ENCODE results near the gene SNX11. TPM values are rescaled to one million over a fixed set of nuclear protein-coding genes. Genes with fewer than 3 reads are reported as not detected.

Gene SNX11
- total and polyA plus RNA-seq, 2 donors (not counting 3 experiments of a cell fraction or from before 2014, with no cell fraction given) = 23.4 to 26.2 TPM

DNA sequence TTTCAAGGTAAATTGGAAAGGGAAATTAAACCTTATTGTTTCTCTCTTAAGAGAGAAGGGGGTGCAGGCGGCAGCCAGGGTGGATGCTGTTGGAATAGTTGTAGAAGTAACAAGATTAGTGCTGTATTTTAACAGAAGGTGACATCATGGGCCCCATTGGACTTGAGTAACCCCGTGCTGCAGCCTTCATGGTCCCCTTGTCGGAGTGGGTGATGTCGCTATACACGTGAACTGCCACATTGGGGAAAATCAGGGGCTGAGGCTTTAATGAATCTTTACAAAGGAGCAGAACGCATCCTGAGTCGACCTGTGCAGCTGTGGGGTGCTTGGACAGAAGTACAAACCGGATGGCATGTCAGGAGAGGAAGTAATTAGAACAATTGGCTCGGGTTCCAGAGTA is 3.2 kb downstream of the SNX11 start:
- TF ChIP-seq POLR2AphosphoS5 (IDR thresholded peaks at IDR 0.05; ENCODE audit: insufficient read depth, low read depth, low read length) = no peak
- TF ChIP-seq, protein P1, sequence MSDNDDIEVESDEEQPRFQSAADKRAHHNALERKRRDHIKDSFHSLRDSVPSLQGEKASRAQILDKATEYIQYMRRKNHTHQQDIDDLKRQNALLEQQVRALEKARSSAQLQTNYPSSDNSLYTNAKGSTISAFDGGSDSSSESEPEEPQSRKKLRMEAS (IDR thresholded peaks at IDR 0.05; ENCODE audit: insufficient read depth, insufficient read length) = no peak
- TF ChIP-seq MYC (IDR thresholded peaks at IDR 0.05; ENCODE audit: low read depth, low read length) = no peak
- no peak for TF ChIP-seq FOS (IDR thresholded peaks at IDR 0.05; ENCODE audit: borderline replicate concordance, insufficient read depth, low read length)
- no peak for FAIRE-seq
- ChIA-PET CTCF (interaction anchor here (1.4 kb wide), 1 partner anchor 10 kb away, joined by 3 read pairs; no protein-coding TSS in a partner anchor), POLR2A (no interaction called here)
- Histone ChIP-seq H4K20me1 (replicated peaks; ENCODE audit: control insufficient read depth, extremely low read depth, insufficient read depth, low read length) (no peaks in the 10 kb centered on the region), H3K79me2 (ENCODE audit: control insufficient read depth, insufficient read depth, low read length) (peaks cover 40% of the 10 kb centered on the region), H3K27me3 (ENCODE audit: control insufficient read depth in 2 of 2, insufficient read depth in 2 of 2, low read length in 2 of 2) (no peaks in the 10 kb centered on the region), H3K4me2 (ENCODE audit: insufficient read depth, low read length) (no peak overlapping the region), H3K9me3 (replicated peaks; ENCODE audit: control insufficient read depth, insufficient read depth, low read length) (no peaks in the 10 kb centered on the region), H3K4me3 (replicated peaks in 1 of 3; ENCODE audit: insufficient read depth in 1 of 3, low read depth in 1 of 3, low read length in 3 of 3) (no peak overlapping the region), H2AFZ (ENCODE audit: low read depth, low read length) (no peak overlapping the region), H3K9me1 (replicated peaks; ENCODE audit: control insufficient read depth, extremely low read depth, insufficient read depth, low read length) (no peaks in the 10 kb centered on the region), H3K36me3 (ENCODE audit: control insufficient read depth in 2 of 2, extremely low read depth in 1 of 2, insufficient read depth in 2 of 2, low read length in 2 of 2) (peaks cover 0 to 7% of the 10 kb centered on the region in 2 experiments), H3K9ac (replicated peaks; ENCODE audit: extremely low read depth, insufficient read depth, low read length) (no peak overlapping the region), H3K4me1 (ENCODE audit: control insufficient read depth, extremely low read depth, insufficient read depth, low read length) (peaks cover 10% of the 10 kb centered on the region), H3K27ac (ENCODE audit: insufficient read depth, low read depth, low read length) (no peak overlapping the region)
- dilution Hi-C loops (cut with MboI; ENCODE audit: extremely low pct_ligation_motif_present, low sequenced_read_pairs) = no loop called here
- no TSS peak for BruUV-seq (replicated peaks)
- intact Hi-C loops (cut with micrococcal nuclease) = no loop called here
- DNase-seq (ENCODE audit: low read depth, low spot score) = no peak

DNA sequence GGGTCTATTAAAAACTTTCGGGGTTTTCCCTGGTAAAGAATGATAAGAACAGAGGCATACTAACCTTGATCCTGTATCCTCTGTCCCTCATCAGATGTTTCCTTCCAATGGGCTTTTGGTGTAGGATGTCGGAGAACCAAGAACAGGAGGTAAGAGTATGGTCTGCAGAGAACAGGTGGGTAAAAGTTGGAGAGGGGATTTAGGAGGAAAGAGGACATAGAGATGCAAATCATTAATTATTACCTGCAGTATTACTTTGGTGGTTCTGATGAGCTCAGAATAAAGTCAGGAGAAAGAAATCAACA is 4.3 kb downstream of the SNX11 start:
- ChIA-PET POLR2A (no interaction called here), CTCF (interaction anchor here (0.7 to 1.8 kb wide), 3 partner anchors 9 to 22 kb away, joined by 3 to 4 read pairs (median 3); no protein-coding TSS in a partner anchor)
- FAIRE-seq = no peak
- no TSS peak for BruUV-seq (replicated peaks)
- no peaks in the 10 kb centered on the region for H3K9me3 ChIP-seq (replicated peaks; ENCODE audit: control insufficient read depth, insufficient read depth, low read length)
- TF ChIP-seq MYC (IDR thresholded peaks at IDR 0.05; ENCODE audit: low read depth, low read length) (no peak), JUN (IDR thresholded peaks at IDR 0.05; ENCODE audit: borderline replicate concordance, insufficient read depth, insufficient read length, low read depth) (no peak), POLR2A (IDR thresholded peaks at IDR 0.05; ENCODE audit: low read depth, low read length) (no peak), FOS (IDR thresholded peaks at IDR 0.05; ENCODE audit: borderline replicate concordance, insufficient read depth, low read length) (no peak), EZH2 (IDR thresholded peaks at IDR 0.05; ENCODE audit: borderline replicate concordance, low read depth, low read length, severe bottlenecking) (no peak), POLR2AphosphoS5 (IDR thresholded peaks at IDR 0.05; ENCODE audit: insufficient read depth, low read depth, low read length) (no peak), GATA2 (IDR thresholded peaks at IDR 0.05; ENCODE audit: insufficient read depth, insufficient read length, low read depth, low read length) (no peak)
- TF ChIP-seq, protein P2, sequence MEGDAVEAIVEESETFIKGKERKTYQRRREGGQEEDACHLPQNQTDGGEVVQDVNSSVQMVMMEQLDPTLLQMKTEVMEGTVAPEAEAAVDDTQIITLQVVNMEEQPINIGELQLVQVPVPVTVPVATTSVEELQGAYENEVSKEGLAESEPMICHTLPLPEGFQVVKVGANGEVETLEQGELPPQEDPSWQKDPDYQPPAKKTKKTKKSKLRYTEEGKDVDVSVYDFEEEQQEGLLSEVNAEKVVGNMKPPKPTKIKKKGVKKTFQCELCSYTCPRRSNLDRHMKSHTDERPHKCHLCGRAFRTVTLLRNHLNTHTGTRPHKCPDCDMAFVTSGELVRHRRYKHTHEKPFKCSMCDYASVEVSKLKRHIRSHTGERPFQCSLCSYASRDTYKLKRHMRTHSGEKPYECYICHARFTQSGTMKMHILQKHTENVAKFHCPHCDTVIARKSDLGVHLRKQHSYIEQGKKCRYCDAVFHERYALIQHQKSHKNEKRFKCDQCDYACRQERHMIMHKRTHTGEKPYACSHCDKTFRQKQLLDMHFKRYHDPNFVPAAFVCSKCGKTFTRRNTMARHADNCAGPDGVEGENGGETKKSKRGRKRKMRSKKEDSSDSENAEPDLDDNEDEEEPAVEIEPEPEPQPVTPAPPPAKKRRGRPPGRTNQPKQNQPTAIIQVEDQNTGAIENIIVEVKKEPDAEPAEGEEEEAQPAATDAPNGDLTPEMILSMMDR (IDR thresholded peaks at IDR 0.05; ENCODE audit: extremely low read depth in 1 of 2, insufficient read depth in 1 of 2, low read depth in 1 of 2, low read length in 2 of 2) = no peak
- TF ChIP-seq, protein P1 (IDR thresholded peaks at IDR 0.05; ENCODE audit: insufficient read depth, insufficient read length) = no peak
- H3K36me3 ChIP-seq (ENCODE audit: control insufficient read depth in 2 of 2, extremely low read depth in 1 of 2, insufficient read depth in 2 of 2, low read length in 2 of 2) = peaks cover 0 to 10% of the 10 kb centered on the region in 2 experiments
- no peaks in the 10 kb centered on the region for H3K9me1 ChIP-seq (replicated peaks; ENCODE audit: control insufficient read depth, extremely low read depth, insufficient read depth, low read length)
- H3K4me3 ChIP-seq (replicated peaks in 1 of 3; ENCODE audit: insufficient read depth in 1 of 3, low read depth in 1 of 3, low read length in 3 of 3) = no peak overlapping the region
- H3K27ac ChIP-seq (ENCODE audit: insufficient read depth, low read depth, low read length) = no peak overlapping the region
- H3K27me3 ChIP-seq (ENCODE audit: control insufficient read depth in 2 of 2, insufficient read depth in 2 of 2, low read length in 2 of 2) = no peaks in the 10 kb centered on the region
- dilution Hi-C loops (cut with MboI; ENCODE audit: extremely low pct_ligation_motif_present, low sequenced_read_pairs) = no loop called here
- intact Hi-C loops (cut with micrococcal nuclease) = no loop called here
- peaks cover 40% of the 10 kb centered on the region for H3K79me2 ChIP-seq (ENCODE audit: control insufficient read depth, insufficient read depth, low read length)
- no peak overlapping the region for H3K9ac ChIP-seq (replicated peaks; ENCODE audit: extremely low read depth, insufficient read depth, low read length)
- no peak for DNase-seq (ENCODE audit: low read depth, low spot score)
- H4K20me1 ChIP-seq (replicated peaks; ENCODE audit: control insufficient read depth, extremely low read depth, insufficient read depth, low read length) = no peaks in the 10 kb centered on the region
- H3K4me2 ChIP-seq (ENCODE audit: insufficient read depth, low read length) = no peak overlapping the region
- H3K4me1 ChIP-seq (ENCODE audit: control insufficient read depth, extremely low read depth, insufficient read depth, low read length) = peaks cover 9% of the 10 kb centered on the region
- no peak overlapping the region for H2AFZ ChIP-seq (ENCODE audit: low read depth, low read length)

Data from endothelial cell of umbilical vein (primary cell).